Astrocyte of the spinal cord (primary cell): ENCODE data around the gene FBXW11.

ENCODE experiments used
- DNase-seq: peaks from one replicate; pipeline ENCODE4 v3.0.0; 2011; ENCODE audit warnings: low read depth, low spot score
- H3K4me3 ChIP-seq: 2 replicates; pipeline ENCODE4 v1.5.1; 2011; ENCODE audit warnings: low read depth, mild to moderate bottlenecking, low read length, moderate library complexity
- CTCF ChIP-seq: IDR thresholded peaks from 2 replicates; pipeline ENCODE4 v1.5.1; 2012; ENCODE audit warnings: low read depth, mild to moderate bottlenecking, low read length, inconsistent platforms
- in situ Hi-C: cut with HindIII; loops from 2 replicates; pipeline ENCODE4 v1.10.0; 2017; ENCODE audit warnings: low sequenced_read_pairs

The FBXW11 gene

GRCh38 chr5:171830686-171831085 is 175.8 kb downstream of the FBXW11 start:
- no peak overlapping the region for H3K4me3 ChIP-seq
- TF ChIP-seq CTCF: no peak
- in situ Hi-C loops: no loop called here
- no peak for DNase-seq

GRCh38 chr5:171827162-171827561 is 179.3 kb downstream of the FBXW11 start:
- in situ Hi-C loops: no loop called here
- no peak for TF ChIP-seq CTCF
- H3K4me3 ChIP-seq: no peak overlapping the region
- DNase-seq: no peak

GRCh38 chr5:171826132-171826531 is 180.3 kb downstream of the FBXW11 start:
- no peak for TF ChIP-seq CTCF
- H3K4me3 ChIP-seq: no peak overlapping the region
- in situ Hi-C loops: no loop called here
- DNase-seq: no peak

- no peak overlapping the region for H3K4me3 ChIP-seq
- TF ChIP-seq CTCF: no peak
- DNase-seq: no peak
- in situ Hi-C loops: no loop called here
Observed at GRCh38 chr5:171825051-171825450, 181.4 kb downstream of the FBXW11 start.

- no peak for TF ChIP-seq CTCF
- no peak overlapping the region for H3K4me3 ChIP-seq
- no peak for DNase-seq
- in situ Hi-C loops: no loop called here
Observed at GRCh38 chr5:171823269-171823668, 183.2 kb downstream of the FBXW11 start.

- no peak for DNase-seq
- no peak overlapping the region for H3K4me3 ChIP-seq
- no peak for TF ChIP-seq CTCF
- in situ Hi-C loops: no loop called here
Observed at GRCh38 chr5:171821286-171821685, 185.2 kb downstream of the FBXW11 start.

GRCh38 chr5:171820561-171820960 is 185.9 kb downstream of the FBXW11 start:
- no peak for TF ChIP-seq CTCF
- H3K4me3 ChIP-seq: no peak overlapping the region
- DNase-seq: no peak
- in situ Hi-C loops: no loop called here
